AG04449 (cell line): Measurements from ENCODE around the gene MAST3.

ENCODE experiments used
- CTCF ChIA-PET: fragments of 350-600 bp; formaldehyde crosslinking; extraction: SDS; loops from one replicate; lab custom pipeline; 2021; ENCODE audit warnings: antibody characterized with exemption; lab: Yijun Ruan, JAX
- POLR2A ChIA-PET: fragments of 400-600, 350-600 bp; formaldehyde crosslinking; extraction: SDS; loops from one replicate; lab custom pipeline; 2020; ENCODE audit warnings: antibody characterized with exemption, inconsistent platforms; lab: Yijun Ruan, JAX
- DNase-seq: peaks from one replicate; pipeline ENCODE4 v3.0.0-alpha.2; 2010; ENCODE audit warnings: low read depth, low spot score
- H3K4me3 ChIP-seq: 2 replicates; pipeline ENCODE4 v1.5.1; 2011; ENCODE audit warnings: low read depth, mild to moderate bottlenecking, control low read depth, low read length
- CTCF ChIP-seq: IDR thresholded peaks from one replicate; pipeline ENCODE4 v1.5.1; 2011; ENCODE audit warnings: mild to moderate bottlenecking, moderate library complexity, low read length, control low read depth, inconsistent platforms; ENCODE audit not compliant: insufficient read depth; ENCODE audit errors: missing control alignments

Gene MAST3

GRCh38 chr19:18137657-18138339, 40.2 kb downstream of the MAST3 start:
- H3K4me3 ChIP-seq = no peak overlapping the region
- no peak for DNase-seq
- TF ChIP-seq CTCF = no peak
- POLR2A ChIA-PET = interaction anchor here (0.6 to 1.5 kb wide), 2 partner anchors 14 to 627 kb away, joined by 3 to 4 read pairs; partner anchors contain the start of gene PIK3R2
- CTCF ChIA-PET = interaction anchor here (1.4 to 1.5 kb wide), 2 partner anchors 25 to 54 kb away, joined by 4 to 6 read pairs; no protein-coding TSS in a partner anchor

- no peak for DNase-seq
- CTCF ChIA-PET = interaction anchor here (0.6 to 3.6 kb wide), 4 partner anchors 11 to 202 kb away, joined by 3 to 19 read pairs (median 6); partner anchors contain the start of gene PIK3R2
- H3K4me3 ChIP-seq = no peak overlapping the region
- TF ChIP-seq CTCF = no peak
- POLR2A ChIA-PET = no interaction called here
Observed at GRCh38 chr19:18140473-18140872, 42.9 kb downstream of the MAST3 start.

- POLR2A ChIA-PET = no interaction called here
- CTCF ChIA-PET = interaction anchor here (0.6 to 3.6 kb wide), 4 partner anchors 10 to 203 kb away, joined by 3 to 19 read pairs (median 6); partner anchors contain the start of gene PIK3R2
- no peak overlapping the region for H3K4me3 ChIP-seq
- DNase-seq = no peak
- no peak for TF ChIP-seq CTCF
Observed at GRCh38 chr19:18141031-18141430, 43.5 kb downstream of the MAST3 start.

GRCh38 chr19:18143902-18144301, 46.3 kb downstream of the MAST3 start:
- POLR2A ChIA-PET = no interaction called here
- CTCF ChIA-PET = interaction anchor here (3.6 kb wide), 1 partner anchor 7 kb away, joined by 19 read pairs; the partner anchor contains the start of gene PIK3R2
- no peak for DNase-seq
- no peak for TF ChIP-seq CTCF
- H3K4me3 ChIP-seq = no peak overlapping the region

- no peak for DNase-seq
- POLR2A ChIA-PET = no interaction called here
- TF ChIP-seq CTCF = no peak
- no peak overlapping the region for H3K4me3 ChIP-seq
- CTCF ChIA-PET = interaction anchor here (0.6 to 3.6 kb wide), 3 partner anchors 7 to 138 kb away, joined by 3 to 19 read pairs (median 3); partner anchors contain the start of gene PIK3R2
Observed at GRCh38 chr19:18144361-18144760, 46.8 kb downstream of the MAST3 start.

- CTCF ChIA-PET = interaction anchor here (0.6 to 1.3 kb wide), 3 partner anchors 13 to 139 kb away, joined by 3 read pairs; no protein-coding TSS in a partner anchor
- H3K4me3 ChIP-seq = no peak overlapping the region
- TF ChIP-seq CTCF = no peak
- POLR2A ChIA-PET = no interaction called here
- DNase-seq = no peak
Observed at GRCh38 chr19:18144906-18145305, 47.3 kb downstream of the MAST3 start.
